Memory B cell (primary cell): ENCODE results near the gene BBS9.

Source experiments
- ATAC-seq: fragments of 150-1000 bp; cut with Tn5 transposase; 2 replicates; pipeline ENCODE4 v1.10.0; 2021; ENCODE audit warnings: low read depth, mild to moderate bottlenecking, moderate library complexity
- DNase-seq, 2 donors: peaks; one replicate each; pipeline ENCODE4 v3.0.0; 2022; ENCODE audit warnings: low spot score in 2 of 2
- H3K27ac Mint-ChIP-seq: one replicate; pipeline ENCODE4 v1.8.0; 2022; ENCODE audit warnings: mild to moderate bottlenecking, moderate library complexity, mixed read lengths
- H3K27me3 Mint-ChIP-seq: one replicate; pipeline ENCODE4 v1.8.0; 2022; ENCODE audit warnings: mixed read lengths
- H3K36me3 Mint-ChIP-seq: one replicate; pipeline ENCODE4 v1.8.0; 2022; ENCODE audit warnings: mild to moderate bottlenecking, mixed read lengths
- H3K4me1 Mint-ChIP-seq: one replicate; pipeline ENCODE4 v1.8.0; 2022; ENCODE audit warnings: mixed read lengths
- H3K4me3 Mint-ChIP-seq: one replicate; pipeline ENCODE4 v1.8.0; 2022; ENCODE audit warnings: mild to moderate bottlenecking, moderate library complexity, mixed read lengths
- H3K9me3 Mint-ChIP-seq: one replicate; pipeline ENCODE4 v1.8.0; 2022; ENCODE audit warnings: mixed read lengths

The BBS9 gene

GRCh38 chr7:33346055-33346454, 216.7 kb downstream of the BBS9 start:
- Mint-ChIP-seq H3K36me3 (peaks cover 27% of the 10 kb centered on the region), H3K27me3 (no peaks in the 10 kb centered on the region), H3K9me3 (no peaks in the 10 kb centered on the region), H3K27ac (no peak overlapping the region), H3K4me3 (no peak overlapping the region), H3K4me1 (no peaks in the 10 kb centered on the region)
- DNase-seq (no peak), ATAC-seq (no peak)

- Mint-ChIP-seq H3K4me3 (no peak overlapping the region), H3K27me3 (no peaks in the 10 kb centered on the region), H3K9me3 (no peaks in the 10 kb centered on the region), H3K27ac (no peak overlapping the region), H3K4me1 (peaks cover 2% of the 10 kb centered on the region), H3K36me3 (peaks cover 26% of the 10 kb centered on the region)
- DNase-seq (no peak), ATAC-seq (no peak)
Observed at GRCh38 chr7:33350577-33350976, 221.2 kb downstream of the BBS9 start.

GRCh38 chr7:33351709-33352108, 222.3 kb downstream of the BBS9 start:
- no peak for ATAC-seq
- H3K27ac Mint-ChIP-seq = no peak overlapping the region
- no peak for DNase-seq
- no peak overlapping the region for H3K4me3 Mint-ChIP-seq
- H3K36me3 Mint-ChIP-seq = peaks cover 19% of the 10 kb centered on the region
- no peaks in the 10 kb centered on the region for H3K27me3 Mint-ChIP-seq
- H3K4me1 Mint-ChIP-seq = peaks cover 2% of the 10 kb centered on the region
- H3K9me3 Mint-ChIP-seq = no peaks in the 10 kb centered on the region

GRCh38 chr7:33354201-33354600, 224.8 kb downstream of the BBS9 start:
- Mint-ChIP-seq H3K27me3 (no peaks in the 10 kb centered on the region), H3K9me3 (no peaks in the 10 kb centered on the region), H3K4me3 (no peak overlapping the region), H3K36me3 (peaks cover 15% of the 10 kb centered on the region), H3K4me1 (peaks cover 2% of the 10 kb centered on the region), H3K27ac (no peak overlapping the region)
- no peak for ATAC-seq
- DNase-seq = no peak

- Mint-ChIP-seq H3K9me3 (no peaks in the 10 kb centered on the region), H3K27ac (no peak overlapping the region), H3K4me3 (no peak overlapping the region), H3K4me1 (peaks cover 2% of the 10 kb centered on the region), H3K36me3 (peaks cover 10% of the 10 kb centered on the region), H3K27me3 (no peaks in the 10 kb centered on the region)
- no peak for ATAC-seq
- no peak for DNase-seq
Observed at GRCh38 chr7:33355386-33355785, 226.0 kb downstream of the BBS9 start.

GRCh38 chr7:33356336-33356735, 227.0 kb downstream of the BBS9 start:
- H3K4me3 Mint-ChIP-seq = no peak overlapping the region
- no peak overlapping the region for H3K27ac Mint-ChIP-seq
- H3K36me3 Mint-ChIP-seq = peaks cover 6% of the 10 kb centered on the region
- DNase-seq (no peak), ATAC-seq (no peak)
- H3K4me1 Mint-ChIP-seq = peaks cover 2% of the 10 kb centered on the region
- no peaks in the 10 kb centered on the region for H3K9me3 Mint-ChIP-seq
- no peaks in the 10 kb centered on the region for H3K27me3 Mint-ChIP-seq

- ATAC-seq = no peak
- Mint-ChIP-seq H3K4me1 (peaks cover 2% of the 10 kb centered on the region), H3K27ac (no peak overlapping the region)
Observed at GRCh38 chr7:33357846-33358245, 228.5 kb downstream of the BBS9 start.

GRCh38 chr7:33369888-33370287, 240.5 kb downstream of the BBS9 start:
- Mint-ChIP-seq H3K9me3 (no peaks in the 10 kb centered on the region), H3K36me3 (peaks cover 25% of the 10 kb centered on the region), H3K4me3 (no peak overlapping the region), H3K4me1 (peaks cover 6% of the 10 kb centered on the region), H3K27ac (no peak overlapping the region), H3K27me3 (no peaks in the 10 kb centered on the region)
- peak; percentile 55 for ATAC-seq
- no peak for DNase-seq

More at GRCh38 chr7:33357846-33358245, 228.5 kb downstream of the BBS9 start:
- no peaks in the 10 kb centered on the region for H3K9me3 Mint-ChIP-seq
- no peak for DNase-seq
- H3K4me3 Mint-ChIP-seq = no peak overlapping the region
- H3K36me3 Mint-ChIP-seq = peaks cover 2% of the 10 kb centered on the region
- no peaks in the 10 kb centered on the region for H3K27me3 Mint-ChIP-seq

GRCh38 chr7:33373195-33373594, 243.8 kb downstream of the BBS9 start:
- Mint-ChIP-seq H3K4me1 (peaks cover 6% of the 10 kb centered on the region), H3K4me3 (no peak overlapping the region), H3K9me3 (no peaks in the 10 kb centered on the region), H3K27ac (no peak overlapping the region), H3K36me3 (peaks cover 31% of the 10 kb centered on the region), H3K27me3 (no peaks in the 10 kb centered on the region)
- no peak for ATAC-seq
- DNase-seq = no peak

- no peaks in the 10 kb centered on the region for H3K9me3 Mint-ChIP-seq
- peaks cover 30% of the 10 kb centered on the region for H3K36me3 Mint-ChIP-seq
- H3K27ac Mint-ChIP-seq = no peak overlapping the region
- H3K27me3 Mint-ChIP-seq = no peaks in the 10 kb centered on the region
- no peaks in the 10 kb centered on the region for H3K4me1 Mint-ChIP-seq
- DNase-seq (no peak), ATAC-seq (no peak)
- H3K4me3 Mint-ChIP-seq = no peak overlapping the region
Observed at GRCh38 chr7:33379891-33380525, 250.6 kb downstream of the BBS9 start.

GRCh38 chr7:33388332-33388731, 259.0 kb downstream of the BBS9 start:
- H3K27ac Mint-ChIP-seq = no peak overlapping the region
- no peak for DNase-seq
- peaks cover 17% of the 10 kb centered on the region for H3K36me3 Mint-ChIP-seq
- no peak overlapping the region for H3K4me3 Mint-ChIP-seq
- no peaks in the 10 kb centered on the region for H3K4me1 Mint-ChIP-seq
- no peaks in the 10 kb centered on the region for H3K27me3 Mint-ChIP-seq
- H3K9me3 Mint-ChIP-seq = no peaks in the 10 kb centered on the region
- ATAC-seq = no peak

- no peaks in the 10 kb centered on the region for H3K27me3 Mint-ChIP-seq
- H3K4me1 Mint-ChIP-seq = no peaks in the 10 kb centered on the region
- ATAC-seq (no peak), DNase-seq (no peak)
- H3K9me3 Mint-ChIP-seq = peaks cover 1% of the 10 kb centered on the region
- H3K4me3 Mint-ChIP-seq = no peak overlapping the region
- H3K36me3 Mint-ChIP-seq = peaks cover 31% of the 10 kb centered on the region
- no peak overlapping the region for H3K27ac Mint-ChIP-seq
Observed at GRCh38 chr7:33392148-33392547, 262.8 kb downstream of the BBS9 start.

- H3K27ac Mint-ChIP-seq = no peak overlapping the region
- H3K27me3 Mint-ChIP-seq = no peaks in the 10 kb centered on the region
- no peak overlapping the region for H3K4me3 Mint-ChIP-seq
- DNase-seq (no peak), ATAC-seq (no peak)
- peaks cover 34% of the 10 kb centered on the region for H3K36me3 Mint-ChIP-seq
- H3K4me1 Mint-ChIP-seq = no peaks in the 10 kb centered on the region
- peaks cover 1% of the 10 kb centered on the region for H3K9me3 Mint-ChIP-seq
Observed at GRCh38 chr7:33393770-33394169, 264.4 kb downstream of the BBS9 start.

- peaks cover 1% of the 10 kb centered on the region for H3K9me3 Mint-ChIP-seq
- H3K4me1 Mint-ChIP-seq = no peaks in the 10 kb centered on the region
- H3K27ac Mint-ChIP-seq = no peak overlapping the region
- H3K27me3 Mint-ChIP-seq = no peaks in the 10 kb centered on the region
- H3K36me3 Mint-ChIP-seq = peaks cover 27% of the 10 kb centered on the region
- H3K4me3 Mint-ChIP-seq = no peak overlapping the region
- ATAC-seq (no peak), DNase-seq (no peak)
Observed at GRCh38 chr7:33395340-33395739, 266.0 kb downstream of the BBS9 start.

- Mint-ChIP-seq H3K36me3 (peaks cover 23% of the 10 kb centered on the region), H3K4me3 (no peak overlapping the region), H3K27ac (no peak overlapping the region), H3K4me1 (no peaks in the 10 kb centered on the region), H3K9me3 (peaks cover 3% of the 10 kb centered on the region), H3K27me3 (no peaks in the 10 kb centered on the region)
- DNase-seq (no peak), ATAC-seq (no peak)
Observed at GRCh38 chr7:33399528-33400213, 270.3 kb downstream of the BBS9 start.
